Measurements from ENCODE around the gene DPY30. TPM values are rescaled to one million over a fixed set of nuclear protein-coding genes. Genes with fewer than 3 reads are reported as not detected.

The DPY30 gene
- total RNA-seq, 4 donors from 2014 or later, result 31.6 to 59.2 (median 50.6) TPM

GRCh38 chr2:31983762-31984467, 55.7 kb downstream of the DPY30 start:
- H3K27me3 ChIP-seq, result no peaks in the 10 kb centered on the region
- H3K27ac ChIP-seq, result no peak overlapping the region
- no peak for DNase-seq (ENCODE audit: low spot score in 2 of 2)
- WGBS, 2 donors, result 78 to 84% methylated on average over 5 of the region's 5 CpGs
- H3K4me3 ChIP-seq, result no peak overlapping the region
- peaks cover 0 to 14% (median 0%) of the 10 kb centered on the region in 4 donors for H3K4me1 ChIP-seq
- TF ChIP-seq, protein P1, sequence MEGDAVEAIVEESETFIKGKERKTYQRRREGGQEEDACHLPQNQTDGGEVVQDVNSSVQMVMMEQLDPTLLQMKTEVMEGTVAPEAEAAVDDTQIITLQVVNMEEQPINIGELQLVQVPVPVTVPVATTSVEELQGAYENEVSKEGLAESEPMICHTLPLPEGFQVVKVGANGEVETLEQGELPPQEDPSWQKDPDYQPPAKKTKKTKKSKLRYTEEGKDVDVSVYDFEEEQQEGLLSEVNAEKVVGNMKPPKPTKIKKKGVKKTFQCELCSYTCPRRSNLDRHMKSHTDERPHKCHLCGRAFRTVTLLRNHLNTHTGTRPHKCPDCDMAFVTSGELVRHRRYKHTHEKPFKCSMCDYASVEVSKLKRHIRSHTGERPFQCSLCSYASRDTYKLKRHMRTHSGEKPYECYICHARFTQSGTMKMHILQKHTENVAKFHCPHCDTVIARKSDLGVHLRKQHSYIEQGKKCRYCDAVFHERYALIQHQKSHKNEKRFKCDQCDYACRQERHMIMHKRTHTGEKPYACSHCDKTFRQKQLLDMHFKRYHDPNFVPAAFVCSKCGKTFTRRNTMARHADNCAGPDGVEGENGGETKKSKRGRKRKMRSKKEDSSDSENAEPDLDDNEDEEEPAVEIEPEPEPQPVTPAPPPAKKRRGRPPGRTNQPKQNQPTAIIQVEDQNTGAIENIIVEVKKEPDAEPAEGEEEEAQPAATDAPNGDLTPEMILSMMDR (IDR thresholded peaks at IDR 0.05), result no peak
- no peak for TF ChIP-seq EP300 (IDR thresholded peaks at IDR 0.05)
- TF ChIP-seq POLR2A (IDR thresholded peaks at IDR 0.05), result no peak
- H3K9me3 ChIP-seq, result no peaks in the 10 kb centered on the region
- H3K36me3 ChIP-seq, result peaks cover 0 to 5% (median 0%) of the 10 kb centered on the region in 3 donors

DNA sequence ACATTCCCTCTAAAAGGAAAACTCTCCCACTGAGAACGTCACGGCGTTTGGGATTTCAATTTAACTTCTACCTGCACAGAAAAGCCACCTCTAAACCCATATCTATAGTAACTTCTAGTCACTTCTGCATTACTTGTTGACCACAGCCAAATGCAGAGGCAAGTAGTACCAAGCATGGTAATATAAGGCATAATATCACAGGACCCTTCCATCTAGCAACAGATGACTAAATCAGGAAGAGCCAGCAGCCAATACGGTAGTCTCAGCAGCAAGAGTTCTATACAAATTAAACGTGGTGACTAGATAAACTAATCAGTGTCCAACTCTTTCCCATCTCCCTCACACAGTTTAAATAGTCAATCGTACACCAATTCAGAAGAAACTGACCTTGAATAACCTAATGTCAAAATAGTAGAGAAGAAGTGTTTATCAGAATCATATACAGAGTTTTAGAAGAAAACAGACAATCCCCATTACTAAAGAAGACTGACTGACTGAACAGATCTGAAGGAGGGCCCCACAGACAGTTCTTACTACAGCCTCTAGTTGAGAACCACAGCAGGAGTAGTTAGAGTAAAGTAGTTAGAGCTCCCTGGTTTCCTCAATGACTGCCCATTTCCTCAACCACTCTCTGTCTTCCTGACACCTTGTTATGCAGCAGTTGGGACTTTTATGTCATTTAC, 58.8 kb downstream of the DPY30 start:
- Histone ChIP-seq H3K36me3 (peaks cover 0 to 5% (median 0%) of the 10 kb centered on the region in 3 donors), H3K4me3 (no peak overlapping the region), H3K27ac (no peak overlapping the region), H3K9me3 (no peaks in the 10 kb centered on the region), H3K4me1 (peaks cover 0 to 14% (median 0%) of the 10 kb centered on the region in 4 donors), H3K27me3 (no peaks in the 10 kb centered on the region)
- no peak for DNase-seq (ENCODE audit: low spot score in 2 of 2)
- WGBS, 2 donors, result 65 to 70% methylated on average over 6 of the region's 6 CpGs
- no peak for TF ChIP-seq POLR2A (IDR thresholded peaks at IDR 0.05)
- TF ChIP-seq EP300 (IDR thresholded peaks at IDR 0.05), result no peak
- TF ChIP-seq, protein P1 (IDR thresholded peaks at IDR 0.05), result no peak

- peaks cover 0 to 14% (median 0%) of the 10 kb centered on the region in 4 donors for H3K4me1 ChIP-seq
- 85 to 89% methylated on average over 3 of the region's 3 CpGs for WGBS, 2 donors
- no peaks in the 10 kb centered on the region for H3K9me3 ChIP-seq
- no peak overlapping the region for H3K27ac ChIP-seq
- no peak for DNase-seq (ENCODE audit: low spot score in 2 of 2)
- H3K27me3 ChIP-seq, result no peaks in the 10 kb centered on the region
- TF ChIP-seq, protein P1 (IDR thresholded peaks at IDR 0.05), result no peak
- TF ChIP-seq POLR2A (IDR thresholded peaks at IDR 0.05) (no peak), EP300 (IDR thresholded peaks at IDR 0.05) (no peak)
- H3K36me3 ChIP-seq, result peaks cover 0 to 5% (median 0%) of the 10 kb centered on the region in 3 donors
- no peak overlapping the region for H3K4me3 ChIP-seq
Measured at GRCh38 chr2:31979956-31980355, 59.6 kb downstream of the DPY30 start.

GRCh38 chr2:31979018-31979417, 60.6 kb downstream of the DPY30 start:
- Histone ChIP-seq H3K4me1 (peaks cover 0 to 14% (median 0%) of the 10 kb centered on the region in 4 donors), H3K27me3 (no peaks in the 10 kb centered on the region), H3K27ac (no peak overlapping the region), H3K36me3 (no peaks in the 10 kb centered on the region), H3K9me3 (no peaks in the 10 kb centered on the region), H3K4me3 (no peak overlapping the region)
- no peak for DNase-seq (ENCODE audit: low spot score in 2 of 2)
- WGBS, 2 donors, result 87 to 88% methylated on average over 3 of the region's 3 CpGs
- TF ChIP-seq, protein P1 (IDR thresholded peaks at IDR 0.05), result no peak
- no peak for TF ChIP-seq POLR2A (IDR thresholded peaks at IDR 0.05)
- no peak for TF ChIP-seq EP300 (IDR thresholded peaks at IDR 0.05)

DNA sequence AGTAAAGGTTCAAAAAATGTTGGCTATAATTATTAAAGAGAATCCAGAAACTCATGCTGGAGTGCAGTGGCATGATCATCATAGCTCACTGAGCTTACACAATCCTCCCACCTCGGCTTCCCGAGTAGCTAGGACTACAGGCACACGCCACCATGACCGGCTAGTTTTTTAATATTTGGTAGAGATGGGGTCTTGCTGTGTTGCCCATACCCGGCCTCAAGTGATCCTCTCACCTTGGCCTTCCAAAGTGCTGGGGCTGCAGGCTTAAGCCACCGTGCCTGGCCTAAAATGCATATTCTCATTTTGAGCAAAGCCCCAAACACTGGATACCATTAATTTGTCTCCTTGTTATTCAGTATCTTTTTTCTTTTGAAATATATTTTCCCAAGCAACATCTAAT, 61.2 kb downstream of the DPY30 start:
- Histone ChIP-seq H3K36me3 (no peaks in the 10 kb centered on the region), H3K4me3 (no peak overlapping the region), H3K27me3 (no peaks in the 10 kb centered on the region), H3K9me3 (no peaks in the 10 kb centered on the region), H3K27ac (no peak overlapping the region), H3K4me1 (peaks cover 0 to 14% (median 0%) of the 10 kb centered on the region in 4 donors)
- 91 to 96% methylated on average over 6 of the region's 6 CpGs for WGBS, 2 donors
- TF ChIP-seq, protein P1 (IDR thresholded peaks at IDR 0.05), result no peak
- TF ChIP-seq EP300 (IDR thresholded peaks at IDR 0.05) (no peak), POLR2A (IDR thresholded peaks at IDR 0.05) (no peak)
- DNase-seq (ENCODE audit: low spot score in 2 of 2), result no peak

All from tibial nerve (tissue), 4 donors.